HG03064 (cell line): ENCODE measurements around the gene RAB23.

Experiments used
- ATAC-seq: cut with Tn5 transposase; IDR thresholded peaks from one replicate; pipeline ENCODE4 v1.9.1; 2021; ENCODE audit warnings: low read depth; ENCODE audit not compliant: unreplicated experiment

Gene RAB23

GRCh38 chr6:57141451-57142177, 80.5 kb downstream of the RAB23 start:
- no peak for ATAC-seq

- ATAC-seq: no peak
Measured at GRCh38 chr6:57138026-57138425, 84.1 kb downstream of the RAB23 start.

- no peak for ATAC-seq
Measured at GRCh38 chr6:57137350-57137749, 84.8 kb downstream of the RAB23 start.
